ENCODE data around the gene PPIG.
"Not testable (repeated sequence)": the region's sequence is repeated elsewhere in the genome, so short reads cannot be mapped to it uniquely, and the experiment has no call there.

- TF ChIP-seq, protein P1, sequence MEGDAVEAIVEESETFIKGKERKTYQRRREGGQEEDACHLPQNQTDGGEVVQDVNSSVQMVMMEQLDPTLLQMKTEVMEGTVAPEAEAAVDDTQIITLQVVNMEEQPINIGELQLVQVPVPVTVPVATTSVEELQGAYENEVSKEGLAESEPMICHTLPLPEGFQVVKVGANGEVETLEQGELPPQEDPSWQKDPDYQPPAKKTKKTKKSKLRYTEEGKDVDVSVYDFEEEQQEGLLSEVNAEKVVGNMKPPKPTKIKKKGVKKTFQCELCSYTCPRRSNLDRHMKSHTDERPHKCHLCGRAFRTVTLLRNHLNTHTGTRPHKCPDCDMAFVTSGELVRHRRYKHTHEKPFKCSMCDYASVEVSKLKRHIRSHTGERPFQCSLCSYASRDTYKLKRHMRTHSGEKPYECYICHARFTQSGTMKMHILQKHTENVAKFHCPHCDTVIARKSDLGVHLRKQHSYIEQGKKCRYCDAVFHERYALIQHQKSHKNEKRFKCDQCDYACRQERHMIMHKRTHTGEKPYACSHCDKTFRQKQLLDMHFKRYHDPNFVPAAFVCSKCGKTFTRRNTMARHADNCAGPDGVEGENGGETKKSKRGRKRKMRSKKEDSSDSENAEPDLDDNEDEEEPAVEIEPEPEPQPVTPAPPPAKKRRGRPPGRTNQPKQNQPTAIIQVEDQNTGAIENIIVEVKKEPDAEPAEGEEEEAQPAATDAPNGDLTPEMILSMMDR (IDR thresholded peaks at IDR 0.05) = not testable (repeated sequence)
- TF ChIP-seq POLR2A (IDR thresholded peaks at IDR 0.05) = not testable (repeated sequence)
Measured at GRCh38 chr2:169687943-169688342, 103.8 kb downstream of the PPIG start.
